Urothelium cell line (cell line): ENCODE data around the gene ELAVL2.

Experiments used
- DNase-seq: peaks from one replicate; pipeline ENCODE4 v3.0.0; 2011; ENCODE audit warnings: low spot score, mixed read lengths
- FAIRE-seq: peaks from 2 replicates; lab custom pipeline; 2011; peaks lifted over from hg19 to GRCh38; lab: Jason Lieb, UNC

Gene ELAVL2

GRCh38 chr9:23822261-23823169 lies 3.5 kb downstream of the ELAVL2 start:
- FAIRE-seq (no peak), DNase-seq (no peak)

GRCh38 chr9:23821375-23822181 lies 4.5 kb downstream of the ELAVL2 start:
- FAIRE-seq, result no peak
- peak; percentile 56 for DNase-seq

- FAIRE-seq (no peak), DNase-seq (no peak)
Observed at GRCh38 chr9:23820451-23821374, 5.3 kb downstream of the ELAVL2 start.

GRCh38 chr9:23819403-23819802 lies 6.6 kb downstream of the ELAVL2 start:
- DNase-seq (no peak), FAIRE-seq (no peak)

GRCh38 chr9:23814243-23814642 lies 11.8 kb downstream of the ELAVL2 start:
- no peak for FAIRE-seq
- DNase-seq, result no peak

GRCh38 chr9:23812673-23813072 lies 13.4 kb downstream of the ELAVL2 start:
- FAIRE-seq (no peak), DNase-seq (no peak)

- DNase-seq, result no peak
Observed at GRCh38 chr9:23811633-23812032, 14.4 kb downstream of the ELAVL2 start.

GRCh38 chr9:23803216-23803615 lies 22.8 kb downstream of the ELAVL2 start:
- FAIRE-seq (no peak), DNase-seq (no peak)

More at GRCh38 chr9:23811633-23812032, 14.4 kb downstream of the ELAVL2 start:
- FAIRE-seq, result no peak

- DNase-seq (no peak), FAIRE-seq (no peak)
Observed at GRCh38 chr9:23801523-23801922, 24.5 kb downstream of the ELAVL2 start.

GRCh38 chr9:23799521-23799920 lies 26.5 kb downstream of the ELAVL2 start:
- DNase-seq, result no peak
- FAIRE-seq, result no peak

GRCh38 chr9:23798325-23798724 lies 27.7 kb downstream of the ELAVL2 start:
- FAIRE-seq, result no peak
- DNase-seq, result no peak

GRCh38 chr9:23796209-23796608 lies 29.8 kb downstream of the ELAVL2 start:
- no peak for DNase-seq
- FAIRE-seq, result no peak

GRCh38 chr9:23790351-23791260 lies 35.4 kb downstream of the ELAVL2 start:
- FAIRE-seq (no peak), DNase-seq (no peak)

GRCh38 chr9:23789529-23790254 lies 36.3 kb downstream of the ELAVL2 start:
- no peak for DNase-seq
- no peak for FAIRE-seq

- FAIRE-seq (no peak), DNase-seq (no peak)
Observed at GRCh38 chr9:23784962-23785361, 41.1 kb downstream of the ELAVL2 start.

- FAIRE-seq (no peak), DNase-seq (no peak)
Observed at GRCh38 chr9:23783509-23783908, 42.5 kb downstream of the ELAVL2 start.

- DNase-seq, result peak; percentile 17
Observed at GRCh38 chr9:23779220-23779619, 46.8 kb downstream of the ELAVL2 start.

GRCh38 chr9:23777328-23777727 lies 48.7 kb downstream of the ELAVL2 start:
- DNase-seq, result no peak
- FAIRE-seq, result no peak

More at GRCh38 chr9:23779220-23779619, 46.8 kb downstream of the ELAVL2 start:
- no peak for FAIRE-seq

GRCh38 chr9:23775549-23775948 lies 50.5 kb downstream of the ELAVL2 start:
- DNase-seq (no peak), FAIRE-seq (no peak)
